ENCODE results near the gene ZC3H7A. TPM values are rescaled to one million over a fixed set of nuclear protein-coding genes. Genes with fewer than 3 reads are reported as not detected.

Gene ZC3H7A
- total RNA-seq, 1 donor from 2014 or later: 63.9 TPM

GRCh38 chr16:11784038-11784369, 13.1 kb downstream of the ZC3H7A start:
- Mint-ChIP-seq H3K9me3 (ENCODE audit: low read depth) (no peaks in the 10 kb centered on the region), H3K4me3 (ENCODE audit: low read depth) (no peak overlapping the region), H3K27ac (peak overlapping the region; percentile 62), H3K4me1 (ENCODE audit: low read depth) (peaks cover 9% of the 10 kb centered on the region), H3K27me3 (no peaks in the 10 kb centered on the region), H3K36me3 (ENCODE audit: insufficient read depth) (peaks cover 2% of the 10 kb centered on the region)
- TF ChIP-seq CTCF (IDR thresholded peaks at IDR 0.05; ENCODE audit: unreplicated experiment): no peak
- DNase-seq (ENCODE audit: low spot score, unreplicated experiment): no peak

- Mint-ChIP-seq H3K4me3 (ENCODE audit: low read depth) (no peak overlapping the region), H3K27ac (peak overlapping the region; percentile 62), H3K36me3 (ENCODE audit: insufficient read depth) (peaks cover 2% of the 10 kb centered on the region)
Measured at GRCh38 chr16:11783319-11784037, 13.6 kb downstream of the ZC3H7A start.

GRCh38 chr16:11781773-11782172, 15.3 kb downstream of the ZC3H7A start:
- Mint-ChIP-seq H3K4me1 (ENCODE audit: low read depth) (peaks cover 9% of the 10 kb centered on the region), H3K27ac (peak overlapping the region; percentile 86), H3K9me3 (ENCODE audit: low read depth) (no peaks in the 10 kb centered on the region), H3K27me3 (no peaks in the 10 kb centered on the region), H3K36me3 (ENCODE audit: insufficient read depth) (peaks cover 3% of the 10 kb centered on the region), H3K4me3 (ENCODE audit: low read depth) (no peak overlapping the region)
- DNase-seq (ENCODE audit: low spot score, unreplicated experiment): no peak
- TF ChIP-seq CTCF (IDR thresholded peaks at IDR 0.05; ENCODE audit: unreplicated experiment): no peak

More at GRCh38 chr16:11783319-11784037, 13.6 kb downstream of the ZC3H7A start:
- TF ChIP-seq CTCF (IDR thresholded peaks at IDR 0.05; ENCODE audit: unreplicated experiment): no peak
- no peaks in the 10 kb centered on the region for H3K9me3 Mint-ChIP-seq (ENCODE audit: low read depth)
- H3K4me1 Mint-ChIP-seq (ENCODE audit: low read depth): peaks cover 9% of the 10 kb centered on the region
- no peaks in the 10 kb centered on the region for H3K27me3 Mint-ChIP-seq
- no peak for DNase-seq (ENCODE audit: low spot score, unreplicated experiment)

- no peak overlapping the region for H3K27ac Mint-ChIP-seq
- no peak overlapping the region for H3K4me3 Mint-ChIP-seq (ENCODE audit: low read depth)
Measured at GRCh38 chr16:11780991-11781680, 15.9 kb downstream of the ZC3H7A start.

GRCh38 chr16:11779074-11779473, 18.0 kb downstream of the ZC3H7A start:
- H3K27me3 Mint-ChIP-seq: no peaks in the 10 kb centered on the region
- no peak overlapping the region for H3K4me3 Mint-ChIP-seq (ENCODE audit: low read depth)
- H3K9me3 Mint-ChIP-seq (ENCODE audit: low read depth): no peaks in the 10 kb centered on the region
- peaks cover 6% of the 10 kb centered on the region for H3K4me1 Mint-ChIP-seq (ENCODE audit: low read depth)
- no peak for TF ChIP-seq CTCF (IDR thresholded peaks at IDR 0.05; ENCODE audit: unreplicated experiment)
- no peak overlapping the region for H3K27ac Mint-ChIP-seq
- DNase-seq (ENCODE audit: low spot score, unreplicated experiment): no peak
- H3K36me3 Mint-ChIP-seq (ENCODE audit: insufficient read depth): peaks cover 4% of the 10 kb centered on the region

More at GRCh38 chr16:11780991-11781680, 15.9 kb downstream of the ZC3H7A start:
- Mint-ChIP-seq H3K4me1 (ENCODE audit: low read depth) (peaks cover 6% of the 10 kb centered on the region), H3K36me3 (ENCODE audit: insufficient read depth) (peaks cover 2% of the 10 kb centered on the region), H3K9me3 (ENCODE audit: low read depth) (no peaks in the 10 kb centered on the region), H3K27me3 (no peaks in the 10 kb centered on the region)
- no peak for TF ChIP-seq CTCF (IDR thresholded peaks at IDR 0.05; ENCODE audit: unreplicated experiment)
- no peak for DNase-seq (ENCODE audit: low spot score, unreplicated experiment)
